Glomerular endothelial cell (primary cell): ENCODE data around the gene KNL1. TPM values are rescaled to one million over a fixed set of nuclear protein-coding genes. Genes with fewer than 3 reads are reported as not detected.
A peak's percentile ranks its signal among the peaks of the same experiment; 100 is the strongest.
"Not testable (repeated sequence)": the region's sequence is repeated elsewhere in the genome, so short reads cannot be mapped to it uniquely, and the experiment has no call there.

Experiments
- DNase-seq: peaks from one replicate; pipeline ENCODE4 v3.0.0-alpha.2; 2011; ENCODE audit warnings: low read depth, low spot score; ENCODE audit errors: extremely low read depth
- total RNA-seq: library from RNA; depleted of rRNA; stranded (reverse); fragments of >200 nt; gene quantifications from 2 replicates; pipeline ENCODE4 v1.2.3, GENCODE V29; 2015

KNL1 gene
- 4.2 and 10.8 TPM in 2 replicates for total RNA-seq

DNA sequence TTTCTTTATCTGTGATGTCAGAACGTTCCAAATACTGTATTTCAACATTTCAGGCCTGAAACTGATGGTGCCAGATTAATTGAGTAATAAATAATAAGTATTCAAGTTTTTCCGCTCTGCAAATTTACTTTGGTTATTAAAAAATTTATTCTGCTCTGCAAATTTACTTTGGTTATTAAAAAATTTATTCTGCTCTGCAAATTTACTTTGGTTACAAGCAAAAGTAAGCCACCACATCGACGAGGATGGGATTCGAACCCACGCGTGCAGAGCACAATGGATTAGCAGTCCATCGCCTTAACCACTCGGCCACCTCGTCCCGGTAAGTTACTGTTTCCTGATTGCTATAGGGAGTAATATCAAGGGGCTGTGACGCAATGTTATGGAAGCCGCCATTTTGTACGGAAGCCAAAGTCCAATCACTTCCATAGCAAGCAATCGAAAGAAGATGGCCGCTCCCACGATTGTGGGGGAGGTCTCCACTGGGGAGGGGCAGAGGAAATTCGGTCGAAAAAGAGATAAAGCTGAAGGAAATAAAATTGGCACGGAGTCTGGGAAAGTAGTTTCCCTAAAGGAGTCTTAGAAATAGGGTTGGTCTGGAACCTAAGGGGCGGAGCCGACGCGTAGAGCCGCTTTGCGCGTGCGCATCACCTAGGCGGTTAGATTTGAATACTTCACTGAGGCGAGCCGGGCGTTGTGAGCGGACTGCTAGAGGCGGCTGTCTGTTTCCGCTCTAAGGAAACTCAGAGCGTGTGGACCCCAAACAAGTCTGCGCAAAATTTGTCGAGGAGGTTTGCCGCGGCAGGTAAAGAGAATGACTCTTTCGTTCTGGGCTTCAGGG lies at the start of gene KNL1:
Gene KNL1, plus strand, starts transcription at position 662 of the 841 bp plus-strand sequence. CDS start 8,683 bp downstream, outside the sequence.
- peak; percentile 97 for DNase-seq

DNA sequence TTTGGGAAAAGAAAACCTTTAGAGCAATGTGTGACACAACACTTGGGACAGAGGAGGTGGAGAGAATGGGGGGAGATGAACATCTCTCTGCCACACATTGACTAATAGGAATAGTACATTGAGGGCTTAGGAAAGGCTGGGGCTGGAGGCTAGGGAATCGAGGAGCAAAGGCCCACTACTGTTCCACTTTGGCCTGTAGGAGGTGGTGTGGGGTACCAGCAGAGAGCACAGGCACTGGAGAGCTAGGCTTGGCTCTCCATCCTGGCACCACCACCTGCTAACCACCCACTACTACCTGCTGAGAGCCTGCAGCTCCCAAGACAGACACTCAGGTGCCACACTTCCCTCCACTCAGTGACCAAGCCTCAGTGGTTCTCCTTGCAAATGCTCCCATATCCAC lies 48.6 kb upstream of the KNL1 start:
- DNase-seq, result no peak

DNA sequence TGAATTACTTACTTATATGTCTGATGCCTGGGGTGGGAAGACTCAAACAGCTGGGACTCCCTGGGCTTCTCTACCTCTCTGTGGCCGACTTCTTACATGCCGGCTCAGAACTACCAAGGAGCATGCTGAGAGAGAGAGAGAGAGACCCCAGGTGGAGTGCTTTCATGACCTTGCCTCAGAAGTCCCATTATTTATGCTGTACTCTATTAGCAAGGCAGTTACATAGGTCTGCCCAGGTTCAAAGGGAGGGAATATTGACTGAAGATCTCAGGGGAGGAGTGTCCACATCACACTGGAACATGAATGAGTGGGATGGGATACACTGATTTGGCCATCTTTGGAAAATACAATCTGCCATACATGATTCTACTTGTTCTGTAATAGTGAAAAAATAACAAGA lies 45.4 kb upstream of the KNL1 start:
- DNase-seq, result no peak

GRCh38 chr15:40549894-40550293 lies 44.2 kb upstream of the KNL1 start:
- DNase-seq, result no peak

GRCh38 chr15:40550341-40551037 lies 43.6 kb upstream of the KNL1 start:
- DNase-seq, result no peak

GRCh38 chr15:40554161-40554525 lies 39.9 kb upstream of the KNL1 start:
- no peak for DNase-seq

- no peak for DNase-seq
Observed at GRCh38 chr15:40555876-40556275, 38.2 kb upstream of the KNL1 start.

DNA sequence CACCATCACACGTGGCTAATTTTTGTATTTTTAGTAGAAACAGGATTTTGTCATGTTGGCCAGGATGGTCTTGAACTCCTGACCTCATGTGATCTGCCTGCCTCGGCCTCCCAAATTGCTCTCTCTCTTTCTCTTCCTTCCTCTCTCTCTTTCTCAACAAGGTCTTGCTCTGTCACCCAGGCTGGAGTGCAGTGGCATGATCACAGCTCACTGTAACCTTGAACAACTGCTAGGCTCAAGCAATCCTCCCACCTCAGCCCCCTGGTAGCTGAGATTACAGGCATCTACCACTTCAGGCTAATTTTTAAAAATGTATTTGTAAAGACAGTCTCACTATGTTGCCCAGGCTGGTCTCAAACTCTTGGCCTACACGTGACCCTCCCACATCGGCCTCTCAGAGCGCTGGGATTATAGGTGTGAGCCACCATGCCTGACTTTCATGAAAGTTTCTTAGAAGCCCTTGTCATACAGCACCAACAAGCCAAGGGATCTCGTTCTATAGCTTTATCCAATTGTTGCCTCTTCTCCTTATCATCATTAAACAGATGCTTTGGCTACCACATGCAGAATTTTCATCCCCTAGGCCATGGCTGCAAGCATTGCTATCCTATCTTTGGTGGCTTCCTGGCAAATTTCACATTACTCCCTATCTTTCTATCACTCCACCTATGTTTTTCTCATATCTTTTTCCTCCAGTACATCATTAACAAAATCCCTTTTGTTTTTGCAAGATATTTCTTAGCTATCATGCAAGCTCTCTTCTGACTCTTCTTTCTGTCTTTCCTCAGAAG lies 34.9 kb upstream of the KNL1 start:
- DNase-seq, result no peak

- no peak for DNase-seq
Observed at GRCh38 chr15:40562691-40563090, 31.4 kb upstream of the KNL1 start.

DNA sequence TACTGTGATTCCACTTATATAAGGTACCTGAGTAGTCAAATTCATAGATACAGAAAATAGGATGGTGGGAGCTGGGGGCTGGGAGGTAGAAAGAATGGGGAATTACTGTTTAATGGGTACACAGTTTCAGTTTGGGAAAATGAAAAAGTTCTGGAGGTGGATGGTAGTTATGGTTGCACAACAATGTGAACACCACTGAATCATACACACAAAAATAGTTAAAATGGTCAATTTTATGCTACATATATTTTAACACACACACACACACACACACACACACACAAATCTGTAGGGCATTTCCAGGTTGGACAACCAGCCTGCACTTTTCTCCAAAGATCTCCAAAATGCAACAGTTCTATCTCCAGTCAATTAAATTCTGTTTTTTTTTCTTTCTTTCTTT lies 30.6 kb upstream of the KNL1 start:
- DNase-seq, result no peak

DNA sequence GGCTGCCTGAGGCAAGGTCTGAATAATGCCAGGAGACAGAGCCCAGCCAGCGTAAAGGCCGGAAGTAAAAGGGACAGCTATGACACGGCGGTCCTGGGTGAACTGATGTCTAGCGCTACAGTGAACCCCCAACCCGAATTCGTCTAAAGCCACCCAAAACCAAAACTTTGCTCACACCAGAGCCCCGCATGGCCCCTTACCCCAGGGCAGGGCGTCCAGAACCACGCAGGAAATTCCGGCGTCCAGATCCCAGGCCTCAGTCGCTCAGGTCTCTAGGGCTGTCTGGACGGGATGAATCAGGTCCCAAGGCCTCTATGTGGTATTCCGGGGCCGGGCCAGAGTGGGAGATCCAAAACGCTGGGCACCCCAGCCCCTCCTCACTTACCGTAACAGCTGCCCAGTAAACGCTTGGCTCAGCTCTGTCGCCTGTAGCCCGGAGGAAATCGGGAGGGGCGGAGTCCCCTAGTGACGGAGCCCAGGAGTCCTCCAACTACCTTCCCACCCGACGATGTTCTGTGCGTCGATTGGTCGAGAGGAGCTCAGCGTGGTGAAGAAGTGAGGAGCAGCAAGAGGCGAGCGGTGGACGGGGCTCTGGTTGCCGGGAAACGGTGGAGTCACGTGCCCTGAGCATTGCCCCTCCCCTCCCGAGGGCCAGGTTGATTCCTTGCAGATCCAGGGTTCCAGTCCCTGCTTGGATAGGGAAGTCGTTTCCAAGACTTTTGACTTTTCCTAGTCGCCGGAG lies 29.3 kb upstream of the KNL1 start, which contains the start of gene CCDC32:
Gene CCDC32, minus strand, starts transcription at position 452 of the 742 bp plus-strand sequence. CDS start 2,027 bp downstream, outside the sequence.
- peak; percentile 90 for DNase-seq

GRCh38 chr15:40565333-40566238 lies 28.5 kb upstream of the KNL1 start:
- DNase-seq, result no peak

DNA sequence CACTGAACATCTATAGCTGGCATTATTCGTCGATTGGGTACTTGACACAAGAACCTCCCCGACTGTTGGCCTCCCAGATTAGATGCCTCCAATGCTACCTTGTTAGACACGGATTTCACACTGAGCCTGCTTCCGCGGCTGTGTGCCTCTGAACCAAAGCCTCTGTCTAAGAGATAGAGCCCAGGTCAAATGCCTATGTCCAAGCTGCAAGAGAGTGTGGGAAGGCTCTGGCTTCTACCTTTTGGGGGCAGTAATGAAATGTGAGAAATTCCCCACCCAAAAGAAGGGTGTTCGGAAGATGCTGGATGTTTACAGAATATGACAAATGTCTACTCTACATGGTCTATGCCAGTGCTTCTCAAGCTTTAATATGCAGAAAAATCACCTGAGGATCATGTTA lies 26.9 kb upstream of the KNL1 start:
- no peak for DNase-seq

- DNase-seq, result peak; percentile 58
Observed at GRCh38 chr15:40569129-40569953, 24.7 kb upstream of the KNL1 start, which contains the start of gene RPUSD2. TSS of gene RPUSD2 (plus strand) at chr15:40569299. CDS start at chr15:40569338, 39 bp downstream.

DNA sequence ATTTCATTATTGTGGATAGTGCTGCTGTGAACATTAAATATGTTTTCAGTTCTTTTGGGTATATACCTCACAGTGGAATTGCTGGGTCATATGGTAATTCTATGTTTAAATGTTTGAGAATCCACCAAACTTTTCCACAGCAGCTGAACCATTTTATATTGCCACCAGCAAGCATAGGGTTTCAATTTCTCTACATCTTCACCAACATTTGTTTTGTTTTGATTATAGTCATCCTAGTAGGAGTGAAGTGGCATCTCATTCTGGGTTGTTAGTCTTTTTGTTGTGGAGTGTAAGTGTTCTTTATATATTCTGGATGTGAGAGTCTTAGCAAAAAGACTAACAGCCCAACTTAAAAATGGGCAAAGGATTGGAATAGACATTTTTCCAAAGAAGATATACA lies 18.9 kb upstream of the KNL1 start:
- DNase-seq, result no peak

DNA sequence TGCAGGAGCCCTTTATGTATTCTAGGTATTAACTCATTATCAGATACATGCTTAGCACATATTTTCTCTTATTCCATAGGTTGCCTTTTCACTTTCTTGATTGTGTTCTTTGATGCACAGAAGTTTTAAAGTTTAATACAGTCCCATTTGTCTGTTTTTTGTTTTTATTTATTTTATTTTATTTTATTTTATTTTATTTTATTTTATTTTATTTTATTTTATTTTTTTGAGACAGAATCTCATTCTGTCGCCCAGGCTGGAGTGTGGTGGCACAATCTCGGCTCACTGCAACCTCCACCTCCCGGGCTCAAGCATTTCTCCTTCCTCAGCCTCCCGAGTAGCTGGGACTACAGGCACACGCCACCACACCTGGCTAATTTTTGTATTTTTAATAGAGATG lies 17.1 kb upstream of the KNL1 start:
- not testable (repeated sequence) for DNase-seq

GRCh38 chr15:40578892-40579291 lies 15.2 kb upstream of the KNL1 start:
- no peak for DNase-seq

GRCh38 chr15:40581796-40582195 lies 12.3 kb upstream of the KNL1 start:
- DNase-seq, result not testable (repeated sequence)
